Gastrocnemius medialis (tissue), 4 donors: ENCODE data around the gene PCDHAC2.

Experiments
- CTCF ChIP-seq, 5 experiments: fragments of 450-650 bp in 3 of 5; fragments of 200-600 bp in 2 of 5; sonication (generic) in 2 of 5; IDR thresholded peaks in 4 of 5; conservative IDR thresholded peaks in 1 of 5; 1 replicate in 4 of 5; 2 replicates in 1 of 5; pipeline ENCODE4 v1.5.1; 2016 to 2019; ENCODE audit warnings: antibody characterized with exemption in 5 of 5, mild to moderate bottlenecking in 3 of 5, moderate library complexity in 3 of 5
- POLR2A ChIP-seq, 2 donors: fragments of 450-650 bp; IDR thresholded peaks; one replicate each; pipeline ENCODE4 v1.6.1; 2017; ENCODE audit warnings: antibody characterized with exemption in 2 of 2, mild to moderate bottlenecking in 2 of 2, moderate library complexity in 2 of 2

- no peak for TF ChIP-seq CTCF (IDR thresholded peaks at IDR 0.05 in 4 of 5, conservative IDR thresholded peaks at IDR 0.05 in 1 of 5)
- no peak for TF ChIP-seq POLR2A (IDR thresholded peaks at IDR 0.05)
These were observed 13.0 kb upstream of the PCDHAC2 start for GRCh38 chr5:140953234-140953633.
